Parathyroid adenoma (tissue), 2 donors: ENCODE results near the gene RAI14.

Experiments used
- H2AFZ ChIP-seq: fragments of 300-600 bp; sonication (generic); one replicate; pipeline ENCODE4 v1.7.0; 2017; ENCODE audit warnings: antibody characterized with exemption, mild to moderate bottlenecking
- H3K27ac ChIP-seq: fragments of 300-600 bp; sonication (generic); one replicate; pipeline ENCODE4 v1.7.0; 2017
- H3K27me3 ChIP-seq: fragments of 300-600 bp; sonication (generic); one replicate; pipeline ENCODE4 v1.7.0; 2017; ENCODE audit warnings: low read length; ENCODE audit not compliant: control insufficient read depth, insufficient read depth
- H3K36me3 ChIP-seq: fragments of 300-600 bp; sonication (generic); one replicate; pipeline ENCODE4 v1.7.0; 2017; ENCODE audit warnings: low read length; ENCODE audit not compliant: control insufficient read depth, insufficient read depth
- H3K4me1 ChIP-seq: fragments of 300-600 bp; sonication (generic); one replicate; pipeline ENCODE4 v1.7.0; 2017; ENCODE audit warnings: control low read depth
- H3K4me2 ChIP-seq: fragments of 300-600 bp; sonication (generic); one replicate; pipeline ENCODE4 v1.7.0; 2017; ENCODE audit warnings: low read length
- H3K4me3 ChIP-seq: fragments of 300-600 bp; sonication (generic); one replicate; pipeline ENCODE4 v1.7.0; 2017; ENCODE audit warnings: low read depth, low read length
- H3K79me2 ChIP-seq: fragments of 300-600 bp; sonication (generic); one replicate; pipeline ENCODE4 v1.7.0; 2017; ENCODE audit warnings: control low read depth
- H3K9ac ChIP-seq: fragments of 300-600 bp; sonication (generic); one replicate; pipeline ENCODE4 v1.7.0; 2017; ENCODE audit warnings: mild to moderate bottlenecking
- H3K9me3 ChIP-seq: fragments of 300-600 bp; sonication (generic); one replicate; pipeline ENCODE4 v1.7.0; 2017; ENCODE audit warnings: low read length; ENCODE audit not compliant: control insufficient read depth
- TF ChIP-seq, protein P1 (sequence below): fragments of 300-600 bp; sonication (generic); IDR thresholded peaks from one replicate; pipeline ENCODE4 v1.7.0; 2017; ENCODE audit warnings: antibody characterized with exemption, mild to moderate bottlenecking
- donor health status: primary hyperparathyroidism.

The RAI14 gene

GRCh38 chr5:34789639-34790038 is 133.5 kb downstream of the RAI14 start:
- no peak overlapping the region for H3K4me3 ChIP-seq
- H3K27me3 ChIP-seq: no peaks in the 10 kb centered on the region
- H3K79me2 ChIP-seq: no peaks in the 10 kb centered on the region
- H3K36me3 ChIP-seq: no peaks in the 10 kb centered on the region
- H3K27ac ChIP-seq: no peak overlapping the region
- no peak overlapping the region for H3K4me2 ChIP-seq
- H3K9ac ChIP-seq: no peak overlapping the region
- TF ChIP-seq, protein P1, sequence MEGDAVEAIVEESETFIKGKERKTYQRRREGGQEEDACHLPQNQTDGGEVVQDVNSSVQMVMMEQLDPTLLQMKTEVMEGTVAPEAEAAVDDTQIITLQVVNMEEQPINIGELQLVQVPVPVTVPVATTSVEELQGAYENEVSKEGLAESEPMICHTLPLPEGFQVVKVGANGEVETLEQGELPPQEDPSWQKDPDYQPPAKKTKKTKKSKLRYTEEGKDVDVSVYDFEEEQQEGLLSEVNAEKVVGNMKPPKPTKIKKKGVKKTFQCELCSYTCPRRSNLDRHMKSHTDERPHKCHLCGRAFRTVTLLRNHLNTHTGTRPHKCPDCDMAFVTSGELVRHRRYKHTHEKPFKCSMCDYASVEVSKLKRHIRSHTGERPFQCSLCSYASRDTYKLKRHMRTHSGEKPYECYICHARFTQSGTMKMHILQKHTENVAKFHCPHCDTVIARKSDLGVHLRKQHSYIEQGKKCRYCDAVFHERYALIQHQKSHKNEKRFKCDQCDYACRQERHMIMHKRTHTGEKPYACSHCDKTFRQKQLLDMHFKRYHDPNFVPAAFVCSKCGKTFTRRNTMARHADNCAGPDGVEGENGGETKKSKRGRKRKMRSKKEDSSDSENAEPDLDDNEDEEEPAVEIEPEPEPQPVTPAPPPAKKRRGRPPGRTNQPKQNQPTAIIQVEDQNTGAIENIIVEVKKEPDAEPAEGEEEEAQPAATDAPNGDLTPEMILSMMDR: no peak
- H3K9me3 ChIP-seq: no peaks in the 10 kb centered on the region
- H3K4me1 ChIP-seq: no peaks in the 10 kb centered on the region
- H2AFZ ChIP-seq: no peak overlapping the region

DNA sequence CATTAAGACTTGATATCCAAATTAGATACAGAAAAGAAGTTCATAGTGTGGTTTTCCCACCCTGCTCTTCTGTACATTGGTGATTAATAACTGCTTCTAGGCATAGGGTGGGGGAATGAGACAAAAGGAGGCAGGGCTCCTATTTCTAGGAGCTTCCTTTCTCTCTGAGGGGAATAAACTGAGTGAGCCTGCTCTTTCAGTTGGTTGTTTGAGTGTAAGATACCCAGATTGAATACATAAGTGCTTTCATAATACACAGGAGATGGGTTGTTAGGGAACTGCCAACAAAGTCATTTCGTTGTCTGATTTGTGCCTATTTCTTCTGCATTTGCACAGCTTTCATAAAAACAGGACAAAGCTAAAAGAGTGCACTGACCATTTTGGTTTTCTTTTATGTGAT is 133.9 kb downstream of the RAI14 start:
- Histone ChIP-seq H3K4me2 (no peak overlapping the region), H3K27ac (no peak overlapping the region), H3K27me3 (no peaks in the 10 kb centered on the region), H2AFZ (no peak overlapping the region), H3K36me3 (no peaks in the 10 kb centered on the region), H3K4me3 (no peak overlapping the region), H3K9ac (no peak overlapping the region), H3K79me2 (no peaks in the 10 kb centered on the region), H3K4me1 (no peaks in the 10 kb centered on the region), H3K9me3 (no peaks in the 10 kb centered on the region)
- TF ChIP-seq, protein P1: no peak

DNA sequence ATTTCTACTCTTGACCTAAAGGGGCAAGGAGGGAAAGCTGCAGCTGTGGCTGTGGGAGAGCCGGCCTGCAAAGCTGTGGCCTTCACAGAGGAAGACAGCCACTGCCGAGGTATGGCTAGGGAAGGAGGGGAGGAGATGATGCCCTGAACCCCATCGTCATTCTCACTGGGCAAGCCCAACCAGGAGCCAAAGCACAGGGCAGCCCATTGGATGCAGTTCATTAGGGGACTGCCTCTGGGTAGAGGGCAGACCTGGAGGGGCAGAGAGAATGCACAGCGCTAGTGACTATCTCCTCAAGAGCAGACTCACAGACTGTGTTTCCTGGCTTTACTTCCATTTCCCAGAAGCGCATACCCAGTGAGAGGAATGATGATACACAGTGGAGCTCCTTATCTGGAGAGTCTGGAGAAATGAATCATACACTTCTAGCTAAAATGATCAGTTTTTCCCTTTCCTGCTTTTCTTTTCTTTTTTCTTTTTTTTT is 135.7 kb downstream of the RAI14 start:
- Histone ChIP-seq H3K9me3 (no peaks in the 10 kb centered on the region), H3K9ac (no peak overlapping the region), H3K4me1 (no peaks in the 10 kb centered on the region), H3K27me3 (no peaks in the 10 kb centered on the region), H2AFZ (no peak overlapping the region), H3K27ac (no peak overlapping the region), H3K36me3 (no peaks in the 10 kb centered on the region), H3K4me2 (no peak overlapping the region), H3K79me2 (no peaks in the 10 kb centered on the region), H3K4me3 (no peak overlapping the region)
- TF ChIP-seq, protein P1: no peak

GRCh38 chr5:34802834-34803563 is 146.9 kb downstream of the RAI14 start:
- no peaks in the 10 kb centered on the region for H3K4me1 ChIP-seq
- no peak overlapping the region for H2AFZ ChIP-seq
- no peaks in the 10 kb centered on the region for H3K27me3 ChIP-seq
- no peaks in the 10 kb centered on the region for H3K36me3 ChIP-seq
- H3K9me3 ChIP-seq: no peaks in the 10 kb centered on the region
- H3K4me3 ChIP-seq: no peak overlapping the region
- TF ChIP-seq, protein P1: no peak
- H3K9ac ChIP-seq: no peak overlapping the region
- H3K4me2 ChIP-seq: no peak overlapping the region
- no peak overlapping the region for H3K27ac ChIP-seq
- no peaks in the 10 kb centered on the region for H3K79me2 ChIP-seq
